CMK (cell line): ENCODE results near the gene GRIN1.

Experiments used
- DNase-seq: peaks from one replicate; pipeline ENCODE4 v3.0.0-alpha.2; 2010; ENCODE audit warnings: low read depth

The GRIN1 gene

GRCh38 chr9:137164370-137165249 lies 25.7 kb downstream of the GRIN1 start:
- DNase-seq: no peak

GRCh38 chr9:137165250-137165836 lies 26.4 kb downstream of the GRIN1 start:
- no peak for DNase-seq

GRCh38 chr9:137166380-137167229 lies 27.7 kb downstream of the GRIN1 start:
- no peak for DNase-seq

GRCh38 chr9:137167277-137167746 lies 28.4 kb downstream of the GRIN1 start:
- DNase-seq: no peak

- DNase-seq: peak; percentile 75
Measured at GRCh38 chr9:137167747-137168572, 29.0 kb downstream of the GRIN1 start.

- DNase-seq: no peak
Measured at GRCh38 chr9:137168573-137168903, 29.6 kb downstream of the GRIN1 start.

GRCh38 chr9:137168904-137169856 lies 30.2 kb downstream of the GRIN1 start:
- DNase-seq: no peak

- no peak for DNase-seq
Measured at GRCh38 chr9:137169896-137170358, 31.0 kb downstream of the GRIN1 start, which contains the start of gene LRRC26. Gene LRRC26 (minus strand): TSS chr9:137170051. CDS start chr9:137169943, 108 bp downstream.

- no peak for DNase-seq
Measured at GRCh38 chr9:137170486-137171148, 31.7 kb downstream of the GRIN1 start.

GRCh38 chr9:137171149-137171900 lies 32.4 kb downstream of the GRIN1 start:
- no peak for DNase-seq

GRCh38 chr9:137172901-137173795 lies 34.2 kb downstream of the GRIN1 start:
- DNase-seq: no peak

- no peak for DNase-seq
Measured at GRCh38 chr9:137173796-137174664, 35.1 kb downstream of the GRIN1 start.

- DNase-seq: no peak
Measured at GRCh38 chr9:137174722-137175293, 35.9 kb downstream of the GRIN1 start.

GRCh38 chr9:137175345-137175961 lies 36.5 kb downstream of the GRIN1 start:
- no peak for DNase-seq

GRCh38 chr9:137176302-137177182 lies 37.6 kb downstream of the GRIN1 start:
- no peak for DNase-seq
